Inflammatory macrophage treated with lipopolysaccharide for 1 hour (primary cell): ENCODE measurements around the gene CFAP97D1.

Experiments
- DNase-seq, 2 donors: peaks; one replicate each; pipeline ENCODE4 v3.0.0-alpha.2; 2020 to 2022

Gene CFAP97D1

GRCh38 chr17:43800736-43801135 is 20.5 kb downstream of the CFAP97D1 start:
- DNase-seq, result no peak

GRCh38 chr17:43801844-43802243 is 21.6 kb downstream of the CFAP97D1 start:
- DNase-seq, result no peak

GRCh38 chr17:43803758-43804157 is 23.5 kb downstream of the CFAP97D1 start:
- DNase-seq, result no peak

DNA sequence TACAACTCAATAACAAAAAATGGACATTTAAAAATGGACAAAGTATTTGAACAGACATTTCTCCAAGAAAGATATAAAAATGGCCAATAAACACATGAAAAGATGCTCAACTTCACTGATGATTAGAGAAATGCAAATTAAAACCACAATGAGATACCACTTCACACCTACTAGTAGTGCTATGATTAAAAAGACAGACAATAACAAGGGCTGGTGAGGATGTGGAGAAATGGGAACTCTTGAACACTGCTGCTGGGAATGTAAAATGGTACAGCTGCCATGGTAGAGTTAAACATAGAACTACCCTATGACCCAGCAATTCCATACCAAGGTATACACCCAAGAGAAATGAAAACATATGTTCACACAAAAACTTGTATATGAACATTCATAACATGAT is 24.9 kb downstream of the CFAP97D1 start:
- no peak for DNase-seq

DNA sequence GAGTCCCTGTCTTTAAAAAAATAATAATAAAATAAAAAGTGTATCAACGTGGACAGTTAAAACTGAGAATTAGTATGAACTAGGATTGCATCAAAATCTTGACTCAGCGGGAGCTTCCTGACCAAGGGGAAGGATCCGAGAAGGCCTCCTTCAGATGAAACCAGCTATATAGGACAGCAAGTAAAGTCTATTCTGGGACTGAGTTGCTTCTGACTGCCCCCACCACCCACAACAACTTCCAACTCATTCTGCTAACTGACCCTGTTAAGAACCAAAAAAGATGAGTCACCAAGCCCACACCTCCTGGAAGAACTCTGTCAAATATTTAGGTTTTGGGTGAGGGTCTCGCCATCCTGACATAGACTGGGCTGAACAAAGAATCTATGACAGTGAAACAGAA is 27.8 kb downstream of the CFAP97D1 start:
- DNase-seq, result peak; percentile 38 to 52

GRCh38 chr17:43809121-43809520 is 28.9 kb downstream of the CFAP97D1 start:
- no peak for DNase-seq

DNA sequence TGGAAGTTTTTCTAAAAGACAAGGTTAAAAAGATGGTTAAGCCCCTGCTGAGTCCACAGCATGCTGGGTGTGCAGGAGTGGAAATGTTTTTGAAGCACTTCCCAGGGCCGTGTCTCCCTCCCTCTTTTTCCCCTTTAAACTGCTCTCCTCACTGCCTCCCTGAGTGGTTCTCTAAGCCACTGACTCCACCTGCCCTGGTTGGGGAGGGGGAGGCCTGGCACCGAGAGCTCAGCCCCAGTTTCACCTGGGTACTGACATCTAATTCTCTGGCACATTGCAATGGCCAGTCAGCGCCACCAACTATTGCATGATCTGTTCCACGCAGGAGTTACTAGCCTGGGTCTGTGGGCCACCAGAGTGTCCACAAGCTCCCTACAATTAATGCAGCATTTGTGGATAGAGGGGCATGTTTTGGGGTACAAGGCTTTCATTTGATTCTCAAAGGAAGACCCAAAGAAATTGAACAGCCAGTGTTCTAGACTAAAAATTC is 30.0 kb downstream of the CFAP97D1 start:
- no peak for DNase-seq

GRCh38 chr17:43810823-43811222 is 30.6 kb downstream of the CFAP97D1 start:
- no peak for DNase-seq

DNA sequence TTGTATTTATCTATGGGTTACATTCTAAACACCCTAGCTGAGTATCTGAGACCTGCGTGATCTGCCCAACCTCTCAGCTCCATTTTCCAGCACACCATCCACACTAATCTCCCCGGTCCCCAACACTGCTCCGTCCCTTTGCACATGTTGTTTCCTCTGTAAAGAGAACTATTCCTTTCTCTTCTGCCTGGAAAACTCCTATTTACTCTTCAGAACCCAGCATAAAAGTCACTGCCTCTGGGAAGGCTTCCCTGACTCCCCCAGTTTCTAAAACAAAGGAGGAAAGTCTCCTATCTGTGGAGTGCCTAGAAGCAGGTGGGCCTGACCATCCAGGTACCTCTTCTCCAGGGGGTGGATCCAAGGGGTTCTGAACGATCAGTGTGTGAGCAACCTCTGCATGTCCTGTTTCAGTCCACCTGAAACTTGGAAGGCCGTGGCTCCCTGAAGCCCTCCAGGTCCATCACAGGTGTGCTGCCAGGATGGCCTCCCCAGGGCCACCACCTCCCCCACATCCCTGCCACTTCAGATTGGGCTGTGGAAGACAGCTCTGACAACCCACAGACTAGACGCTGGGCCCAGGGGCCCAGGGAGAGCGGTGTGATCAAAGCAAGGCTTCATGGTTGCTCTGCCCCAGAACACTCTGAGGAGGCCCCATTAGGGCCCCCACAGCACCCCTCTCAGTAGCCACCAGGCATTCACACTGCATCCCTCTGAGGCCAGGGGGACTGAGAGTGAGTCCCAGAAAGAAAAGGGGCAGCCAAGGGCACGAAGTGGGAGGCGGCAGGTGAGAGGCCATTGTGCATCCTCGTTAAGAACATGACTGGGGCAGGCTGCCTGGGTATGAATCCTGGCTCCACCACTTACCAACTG is 32.4 kb downstream of the CFAP97D1 start:
- no peak for DNase-seq

GRCh38 chr17:43813386-43813785 is 33.2 kb downstream of the CFAP97D1 start:
- no peak for DNase-seq

DNA sequence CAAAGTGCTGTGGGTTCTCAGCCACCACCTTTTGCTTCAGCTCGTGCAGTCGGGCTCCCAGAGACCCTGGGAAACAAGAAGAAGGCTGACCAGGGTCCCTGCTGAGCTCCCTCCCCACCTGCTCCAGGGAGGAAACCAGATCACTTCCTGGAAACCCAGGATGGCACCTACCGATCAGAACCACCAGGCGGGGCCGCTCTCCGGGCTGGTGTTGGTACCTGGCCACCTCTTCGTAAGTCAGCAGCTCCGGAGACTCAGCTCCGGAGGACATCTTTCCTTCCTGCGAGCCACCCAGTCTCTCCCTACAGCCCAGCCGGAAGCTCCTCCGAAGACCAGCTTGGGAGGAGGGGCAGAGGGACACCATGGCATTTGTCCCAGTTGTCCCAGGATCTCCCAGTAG is 33.8 kb downstream of the CFAP97D1 start:
- DNase-seq, result no peak

- DNase-seq, result peak; percentile 61 to 72
Measured at GRCh38 chr17:43814714-43815113, 34.5 kb downstream of the CFAP97D1 start.

- DNase-seq, result no peak
Measured at GRCh38 chr17:43816336-43817320, 36.4 kb downstream of the CFAP97D1 start.

DNA sequence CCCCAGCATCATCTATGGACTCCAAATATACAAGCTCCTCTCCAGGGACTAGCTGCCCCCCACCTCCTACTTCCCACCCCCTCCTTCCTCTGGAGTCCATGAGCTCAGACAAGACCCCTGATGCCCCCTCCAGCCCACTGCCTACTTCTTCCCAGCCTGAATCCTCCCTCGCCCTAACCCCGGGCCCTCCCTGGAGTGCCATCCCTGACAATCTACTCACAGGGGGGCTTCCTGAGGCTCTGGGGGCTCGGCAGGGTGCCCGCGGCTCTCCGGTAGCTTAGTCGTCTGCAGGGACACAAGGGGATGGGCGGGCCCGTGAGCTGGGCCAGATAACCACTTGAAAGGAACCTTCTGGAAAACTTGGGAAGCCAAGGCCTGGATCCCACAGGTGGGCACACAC is 37.6 kb downstream of the CFAP97D1 start:
- no peak for DNase-seq

GRCh38 chr17:43818966-43819365 is 38.7 kb downstream of the CFAP97D1 start:
- no peak for DNase-seq

- no peak for DNase-seq
Measured at GRCh38 chr17:43820759-43821158, 40.5 kb downstream of the CFAP97D1 start.

GRCh38 chr17:43822570-43823190 is 42.4 kb downstream of the CFAP97D1 start:
- DNase-seq, result no peak

DNA sequence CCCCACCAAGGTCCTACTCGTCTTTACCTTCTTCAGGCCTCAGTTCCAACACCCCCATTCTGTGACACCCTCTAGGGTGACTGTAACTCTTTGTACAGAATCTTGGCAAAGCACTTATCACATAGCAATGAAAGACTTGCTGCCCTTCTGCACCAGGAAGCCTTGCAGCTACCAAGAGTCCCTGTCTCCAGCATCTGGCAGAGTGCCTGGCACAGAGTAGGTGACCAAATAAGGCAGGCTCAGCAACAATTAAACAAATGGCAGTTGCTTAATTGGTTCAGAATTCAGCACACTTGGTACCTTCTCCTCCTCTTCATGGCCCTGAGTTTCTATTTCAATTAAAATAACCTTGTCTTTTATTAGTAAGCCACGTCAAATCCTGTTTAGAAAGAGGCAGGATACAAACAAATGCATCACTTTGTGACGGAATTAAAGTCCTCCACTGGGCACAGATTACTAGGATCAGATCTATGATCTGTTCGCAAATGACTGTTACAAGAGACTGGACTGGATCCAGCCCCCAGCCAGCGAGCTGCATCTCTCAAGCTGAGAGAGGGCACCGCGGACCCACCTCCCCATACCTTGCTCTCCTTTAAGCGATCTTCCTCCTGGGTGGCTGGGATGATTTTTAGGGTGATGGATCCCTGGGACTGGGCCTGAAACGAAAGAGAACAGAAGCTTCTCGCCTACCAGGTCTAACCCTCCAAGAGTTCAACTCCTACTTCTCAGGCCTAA is 43.3 kb downstream of the CFAP97D1 start:
- DNase-seq, result no peak

DNA sequence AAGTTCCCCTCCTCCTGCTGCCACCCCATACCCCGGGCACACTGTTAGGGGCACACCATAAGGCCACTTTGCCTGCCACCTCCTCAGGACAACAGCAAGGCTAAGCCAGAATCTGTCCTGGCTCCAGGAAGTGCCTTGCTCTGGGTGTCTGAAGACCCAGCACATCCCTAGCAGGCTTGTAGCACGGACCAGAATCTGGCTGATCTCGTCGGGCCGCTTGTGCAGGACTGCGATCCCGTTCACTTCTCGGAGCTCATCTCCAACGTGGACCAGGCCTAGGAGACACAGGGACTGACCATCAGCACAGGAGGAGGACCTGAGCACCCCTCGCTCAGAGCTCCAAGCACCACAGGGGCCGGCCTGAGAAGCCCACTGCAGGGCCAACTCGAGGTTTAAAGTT is 45.3 kb downstream of the CFAP97D1 start:
- no peak for DNase-seq

DNA sequence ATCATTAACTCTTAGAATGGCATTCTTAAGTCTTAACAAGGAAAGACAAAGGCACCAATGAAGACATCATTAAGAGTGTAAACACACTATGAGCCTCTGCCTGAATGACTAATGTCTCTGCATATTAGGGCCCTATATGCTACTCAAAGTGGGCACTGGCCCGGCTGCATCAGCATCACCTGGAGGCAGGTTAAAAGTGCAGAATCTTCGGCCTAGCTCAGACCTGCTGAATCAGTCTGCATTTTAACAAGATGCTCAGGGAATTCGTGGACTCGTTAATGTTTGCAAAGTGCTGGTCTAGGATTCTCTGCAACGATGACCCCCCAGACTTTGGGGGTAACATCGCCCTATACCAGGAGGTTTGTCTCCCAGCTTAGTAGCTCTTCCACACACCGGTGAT is 46.0 kb downstream of the CFAP97D1 start:
- no peak for DNase-seq

DNA sequence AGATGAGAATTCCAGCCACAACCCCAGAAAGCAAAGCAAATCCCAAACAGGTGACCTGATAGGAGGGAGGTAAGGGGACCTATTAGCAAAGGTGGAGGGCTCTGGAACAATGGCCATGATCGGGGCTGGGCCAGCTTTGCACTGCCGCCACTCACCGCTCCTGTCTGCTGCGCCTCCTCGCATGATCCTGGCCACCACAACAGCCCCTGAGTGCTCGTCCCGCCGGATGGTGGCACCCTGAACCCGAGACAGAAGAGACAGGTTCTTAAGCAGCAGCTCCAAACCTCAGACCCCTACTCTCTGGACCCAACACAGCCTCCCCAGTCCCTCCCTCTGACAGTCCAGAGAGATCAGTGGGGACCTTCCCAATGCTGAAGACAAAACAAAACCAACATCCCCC is 47.4 kb downstream of the CFAP97D1 start:
- DNase-seq, result no peak

- no peak for DNase-seq
Measured at GRCh38 chr17:43829738-43830137, 49.5 kb downstream of the CFAP97D1 start.
